Measurements from ENCODE around the gene PATJ. TPM values are rescaled to one million over a fixed set of nuclear protein-coding genes. Genes with fewer than 3 reads are reported as not detected.

Gene PATJ
- total RNA-seq, 1 donor from 2014 or later: 10.7 TPM

- no peak overlapping the region for H3K4me3 Mint-ChIP-seq (ENCODE audit: unreplicated experiment)
- TF ChIP-seq, protein P1, sequence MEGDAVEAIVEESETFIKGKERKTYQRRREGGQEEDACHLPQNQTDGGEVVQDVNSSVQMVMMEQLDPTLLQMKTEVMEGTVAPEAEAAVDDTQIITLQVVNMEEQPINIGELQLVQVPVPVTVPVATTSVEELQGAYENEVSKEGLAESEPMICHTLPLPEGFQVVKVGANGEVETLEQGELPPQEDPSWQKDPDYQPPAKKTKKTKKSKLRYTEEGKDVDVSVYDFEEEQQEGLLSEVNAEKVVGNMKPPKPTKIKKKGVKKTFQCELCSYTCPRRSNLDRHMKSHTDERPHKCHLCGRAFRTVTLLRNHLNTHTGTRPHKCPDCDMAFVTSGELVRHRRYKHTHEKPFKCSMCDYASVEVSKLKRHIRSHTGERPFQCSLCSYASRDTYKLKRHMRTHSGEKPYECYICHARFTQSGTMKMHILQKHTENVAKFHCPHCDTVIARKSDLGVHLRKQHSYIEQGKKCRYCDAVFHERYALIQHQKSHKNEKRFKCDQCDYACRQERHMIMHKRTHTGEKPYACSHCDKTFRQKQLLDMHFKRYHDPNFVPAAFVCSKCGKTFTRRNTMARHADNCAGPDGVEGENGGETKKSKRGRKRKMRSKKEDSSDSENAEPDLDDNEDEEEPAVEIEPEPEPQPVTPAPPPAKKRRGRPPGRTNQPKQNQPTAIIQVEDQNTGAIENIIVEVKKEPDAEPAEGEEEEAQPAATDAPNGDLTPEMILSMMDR (IDR thresholded peaks at IDR 0.05): peak; percentile 31
- no peaks in the 10 kb centered on the region for H3K9me3 Mint-ChIP-seq (ENCODE audit: low read depth)
- H3K36me3 Mint-ChIP-seq (ENCODE audit: low read depth): no peaks in the 10 kb centered on the region
- H3K27me3 Mint-ChIP-seq (ENCODE audit: low read depth): no peaks in the 10 kb centered on the region
- H3K27ac Mint-ChIP-seq (ENCODE audit: unreplicated experiment): no peak overlapping the region
- H3K4me1 Mint-ChIP-seq (ENCODE audit: low read depth): no peaks in the 10 kb centered on the region
- no peak for DNase-seq (ENCODE audit: low spot score)
Observed at GRCh38 chr1:62038594-62039284, 296.5 kb downstream of the PATJ start.

GRCh38 chr1:62040450-62040849 lies 298.2 kb downstream of the PATJ start:
- no peaks in the 10 kb centered on the region for H3K36me3 Mint-ChIP-seq (ENCODE audit: low read depth)
- no peak overlapping the region for H3K27ac Mint-ChIP-seq (ENCODE audit: unreplicated experiment)
- H3K4me1 Mint-ChIP-seq (ENCODE audit: low read depth): peaks cover 1% of the 10 kb centered on the region
- H3K9me3 Mint-ChIP-seq (ENCODE audit: low read depth): no peaks in the 10 kb centered on the region
- no peak for DNase-seq (ENCODE audit: low spot score)
- TF ChIP-seq, protein P1 (IDR thresholded peaks at IDR 0.05): no peak
- no peaks in the 10 kb centered on the region for H3K27me3 Mint-ChIP-seq (ENCODE audit: low read depth)
- H3K4me3 Mint-ChIP-seq (ENCODE audit: unreplicated experiment): no peak overlapping the region

GRCh38 chr1:62040973-62041372 lies 298.7 kb downstream of the PATJ start:
- no peak overlapping the region for H3K27ac Mint-ChIP-seq (ENCODE audit: unreplicated experiment)

DNA sequence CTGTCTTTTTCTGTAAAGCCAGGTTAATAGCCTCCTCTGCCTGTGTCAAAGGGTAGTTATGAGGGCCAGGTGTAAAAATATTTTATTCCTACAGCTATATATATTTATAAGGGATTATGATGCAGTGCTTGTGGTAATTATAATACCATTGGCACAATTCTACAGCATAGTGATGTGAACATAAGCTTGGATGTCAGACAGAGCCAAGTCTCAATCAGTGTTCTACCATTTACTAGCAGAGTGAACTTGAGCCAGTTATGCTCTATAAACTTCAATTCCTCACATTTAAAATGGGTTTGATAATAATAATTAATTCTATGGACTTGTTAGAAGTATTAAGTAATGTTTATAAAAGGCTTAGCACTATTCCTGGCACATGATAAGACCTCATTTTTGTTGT lies 300.9 kb downstream of the PATJ start:
- no peaks in the 10 kb centered on the region for H3K27me3 Mint-ChIP-seq (ENCODE audit: low read depth)
- H3K9me3 Mint-ChIP-seq (ENCODE audit: low read depth): no peaks in the 10 kb centered on the region
- H3K4me1 Mint-ChIP-seq (ENCODE audit: low read depth): peaks cover 5% of the 10 kb centered on the region
- H3K4me3 Mint-ChIP-seq (ENCODE audit: unreplicated experiment): no peak overlapping the region
- no peak overlapping the region for H3K27ac Mint-ChIP-seq (ENCODE audit: unreplicated experiment)
- DNase-seq (ENCODE audit: low spot score): no peak
- TF ChIP-seq, protein P1 (IDR thresholded peaks at IDR 0.05): no peak
- peaks cover 1% of the 10 kb centered on the region for H3K36me3 Mint-ChIP-seq (ENCODE audit: low read depth)

More at GRCh38 chr1:62040973-62041372, 298.7 kb downstream of the PATJ start:
- Mint-ChIP-seq H3K27me3 (ENCODE audit: low read depth) (no peaks in the 10 kb centered on the region), H3K4me1 (ENCODE audit: low read depth) (peaks cover 5% of the 10 kb centered on the region), H3K36me3 (ENCODE audit: low read depth) (no peaks in the 10 kb centered on the region), H3K4me3 (ENCODE audit: unreplicated experiment) (no peak overlapping the region), H3K9me3 (ENCODE audit: low read depth) (no peaks in the 10 kb centered on the region)
- no peak for DNase-seq (ENCODE audit: low spot score)
- TF ChIP-seq, protein P1 (IDR thresholded peaks at IDR 0.05): no peak

DNA sequence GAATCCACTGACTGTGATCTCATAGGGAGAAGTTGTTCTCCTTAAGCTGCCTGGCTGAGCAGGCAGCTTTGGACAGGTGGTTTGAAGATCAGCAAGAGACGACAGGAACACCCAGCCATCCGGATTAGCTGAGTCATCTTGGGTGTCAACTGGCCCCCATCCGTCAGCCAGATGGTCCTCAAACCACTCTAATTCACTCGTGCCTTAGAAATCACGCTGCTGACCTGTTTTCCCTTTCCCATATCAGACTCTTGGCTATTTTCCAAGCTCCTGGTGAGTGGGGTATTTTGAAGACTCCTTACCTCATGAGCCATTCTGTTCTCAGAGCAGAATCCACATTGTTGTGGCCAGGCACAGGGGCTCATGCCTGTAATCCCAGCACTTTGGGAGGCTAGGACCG lies 303.3 kb downstream of the PATJ start:
- Mint-ChIP-seq H3K9me3 (ENCODE audit: low read depth) (no peaks in the 10 kb centered on the region), H3K27me3 (ENCODE audit: low read depth) (no peaks in the 10 kb centered on the region), H3K27ac (ENCODE audit: unreplicated experiment) (no peak overlapping the region), H3K36me3 (ENCODE audit: low read depth) (peaks cover 1% of the 10 kb centered on the region), H3K4me3 (ENCODE audit: unreplicated experiment) (no peak overlapping the region), H3K4me1 (ENCODE audit: low read depth) (peaks cover 5% of the 10 kb centered on the region)
- TF ChIP-seq, protein P1 (IDR thresholded peaks at IDR 0.05): no peak
- DNase-seq (ENCODE audit: low spot score): no peak
